Fibroblast of skin of right quadriceps (primary cell): ENCODE measurements around the gene CLEC2B.

Source experiments
- DNase-seq: peaks from one replicate; pipeline ENCODE4 v3.0.0-alpha.2; 2013

The CLEC2B gene

GRCh38 chr12:9868311-9868801 lies 798 bp downstream of the CLEC2B start:
- DNase-seq = no peak

DNA sequence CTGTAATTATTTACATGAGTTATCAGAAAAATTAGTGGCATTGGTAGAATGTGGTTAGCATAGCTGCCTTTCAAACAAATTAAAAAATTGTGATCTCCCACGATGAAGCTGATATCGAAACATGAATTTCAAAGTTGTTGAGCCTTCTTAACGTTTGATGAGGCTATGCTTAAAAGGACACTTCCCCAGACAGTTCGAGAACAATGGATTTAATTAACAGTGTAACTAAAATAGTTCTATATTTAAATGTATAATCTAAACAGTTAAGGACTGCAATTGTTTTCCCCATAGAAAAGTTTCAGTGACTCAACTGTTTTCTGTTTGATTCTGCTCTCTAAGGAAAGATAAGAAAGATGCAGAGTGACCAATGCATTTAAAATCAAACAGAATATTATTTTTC lies 1.6 kb downstream of the CLEC2B start:
- no peak for DNase-seq

GRCh38 chr12:9866860-9867269 lies 2.3 kb downstream of the CLEC2B start:
- DNase-seq = no peak

DNA sequence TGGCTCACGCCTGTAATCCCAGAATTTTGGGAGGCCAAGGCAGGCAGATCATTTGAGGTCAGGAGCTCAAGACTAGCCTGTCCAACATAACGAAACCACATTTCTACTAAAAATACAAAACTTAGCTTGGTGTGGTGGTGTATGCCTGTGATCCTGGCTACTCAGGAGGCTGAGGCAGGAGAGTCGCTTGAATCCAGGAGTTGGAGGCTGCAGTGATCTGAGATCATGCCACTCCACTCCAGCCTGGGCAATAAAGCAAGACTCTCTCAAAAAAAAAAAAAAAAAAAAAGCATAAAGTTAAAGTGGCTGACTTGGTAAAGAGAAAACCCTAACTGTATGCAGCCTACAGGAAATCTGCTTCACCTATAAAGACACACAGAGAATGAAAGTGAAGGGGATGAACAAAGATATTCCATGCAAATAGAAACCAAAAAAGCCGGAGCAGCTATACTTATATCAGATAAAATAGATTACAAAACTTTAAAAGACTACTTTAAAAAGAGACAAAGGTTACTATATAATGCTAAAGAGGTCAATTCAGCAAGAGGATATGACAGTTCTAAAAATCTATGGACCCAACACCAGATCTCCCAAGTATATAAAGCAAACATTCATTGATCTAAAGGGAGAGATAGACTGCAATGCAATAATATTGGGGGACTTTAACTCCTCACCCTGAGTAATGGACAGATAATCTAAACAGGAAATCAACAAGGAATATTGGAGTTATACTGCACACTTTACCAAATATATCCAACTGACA lies 4.1 kb downstream of the CLEC2B start:
- no peak for DNase-seq

DNA sequence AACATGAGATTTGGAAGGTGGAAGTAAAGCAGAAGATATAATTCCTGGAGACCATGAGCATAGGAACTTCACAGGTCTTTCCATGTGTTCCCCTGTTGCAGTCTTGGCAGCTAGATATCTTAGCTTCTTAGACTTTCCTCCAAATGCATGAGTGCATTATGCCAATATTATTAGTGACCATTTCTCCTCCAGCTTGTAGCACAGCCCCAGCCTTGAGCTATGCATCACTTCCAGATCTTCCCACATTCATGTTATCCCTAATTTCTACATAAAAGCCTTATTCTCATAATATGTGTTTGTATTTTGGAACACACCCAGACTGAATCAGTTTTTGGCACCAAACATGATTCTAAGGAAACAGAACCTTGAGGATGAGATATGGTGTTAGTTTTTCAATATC lies 11.0 kb downstream of the CLEC2B start:
- DNase-seq = no peak

DNA sequence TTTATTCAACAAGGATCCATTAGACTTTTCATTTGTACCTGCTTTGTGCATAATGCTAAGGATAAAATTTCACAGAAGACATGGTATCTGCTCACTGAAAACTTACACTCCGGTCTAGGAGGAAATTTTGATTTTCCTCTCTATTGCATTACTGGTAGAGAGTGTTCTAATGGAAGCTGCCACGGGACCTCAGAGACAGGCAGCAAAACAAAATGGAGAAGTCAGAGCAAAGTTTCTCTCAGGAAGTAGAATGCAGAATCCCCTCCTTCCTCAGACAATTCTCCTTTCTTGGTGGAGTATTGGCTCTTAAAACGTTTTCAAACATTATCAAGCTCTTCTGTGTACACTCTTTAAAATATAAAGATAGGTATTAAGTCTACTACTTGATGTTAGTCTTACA lies 12.3 kb downstream of the CLEC2B start:
- no peak for DNase-seq

DNA sequence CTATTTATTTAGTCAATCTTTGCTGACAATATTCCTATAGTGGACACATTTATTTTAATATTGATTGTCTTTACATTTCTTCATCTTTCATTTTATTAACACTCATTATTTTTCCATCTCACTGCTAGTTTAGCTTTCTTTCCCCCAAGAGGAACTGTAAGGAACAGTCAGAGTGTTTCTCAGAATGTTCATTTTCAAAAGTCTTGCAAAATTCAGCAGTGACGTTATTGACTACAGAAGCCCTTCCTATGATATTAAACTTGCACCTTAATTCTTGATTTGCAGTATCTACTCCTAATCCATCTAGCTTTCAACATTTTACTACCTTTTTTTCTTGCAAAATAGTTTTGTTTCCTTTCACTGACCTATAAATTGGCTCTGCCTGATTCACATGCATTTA lies 13.0 kb downstream of the CLEC2B start:
- no peak for DNase-seq

DNA sequence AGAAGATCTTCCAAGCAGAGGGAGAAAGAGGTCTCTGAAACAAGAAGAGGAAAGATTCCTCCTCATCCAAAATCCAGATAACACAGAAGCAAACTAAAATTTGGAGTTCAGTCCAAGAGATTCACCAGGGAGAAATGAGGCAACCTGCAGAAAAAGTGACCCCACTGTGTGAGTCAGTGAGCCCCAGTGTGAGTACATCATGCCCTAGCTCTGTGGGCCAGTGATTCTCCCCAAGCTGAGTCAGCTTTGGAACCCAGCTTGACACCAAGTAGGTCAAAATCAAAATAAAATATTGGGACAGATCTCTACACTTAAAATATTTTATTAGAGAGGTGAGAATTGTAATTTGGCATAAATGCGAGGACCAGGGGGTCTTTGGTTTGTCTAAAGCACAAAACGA lies 17.2 kb downstream of the CLEC2B start:
- no peak for DNase-seq

- DNase-seq = no peak
Observed at GRCh38 chr12:9851050-9851449, 18.1 kb downstream of the CLEC2B start.

- DNase-seq = no peak
Observed at GRCh38 chr12:9848899-9849298, 20.3 kb downstream of the CLEC2B start.

DNA sequence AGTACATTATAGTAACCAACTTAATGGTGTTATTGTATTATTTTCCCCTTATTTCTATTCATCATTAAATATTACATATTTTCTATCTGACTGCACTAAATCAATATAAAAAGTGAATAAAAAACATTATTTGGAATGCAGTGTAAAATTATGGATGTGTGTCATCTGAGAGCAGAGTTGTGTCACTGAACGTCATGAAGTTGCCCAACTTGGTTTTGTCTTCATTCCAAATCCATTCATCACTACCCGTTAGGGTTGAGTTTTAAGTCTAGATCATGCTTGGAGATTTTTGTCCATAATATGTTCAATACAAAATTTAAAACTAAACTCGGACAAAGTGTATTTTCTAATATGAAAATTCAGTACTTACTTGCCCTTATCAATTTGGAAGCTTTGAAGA lies 25.7 kb downstream of the CLEC2B start:
- DNase-seq = no peak

DNA sequence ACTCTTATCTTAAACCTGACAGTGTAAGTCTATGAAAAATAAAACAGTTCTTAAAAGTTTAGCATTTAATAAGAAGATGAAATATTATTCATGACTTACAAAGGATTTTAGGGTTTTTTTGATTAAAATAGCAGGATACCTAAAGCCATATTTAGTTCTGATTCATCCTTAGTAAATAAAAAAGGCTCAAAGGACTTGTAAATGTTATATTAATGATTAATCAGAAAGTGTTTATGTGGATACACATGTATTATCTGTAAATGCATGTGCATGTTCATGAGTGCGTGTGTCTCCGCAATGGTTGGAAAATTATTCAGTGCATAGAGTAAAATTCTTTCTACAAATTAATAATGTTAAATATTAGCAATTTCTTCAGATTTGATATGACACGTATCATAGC lies 37.4 kb downstream of the CLEC2B start:
- no peak for DNase-seq

GRCh38 chr12:9829982-9830381 lies 39.2 kb downstream of the CLEC2B start:
- DNase-seq = no peak

GRCh38 chr12:9829483-9829882 lies 39.7 kb downstream of the CLEC2B start:
- DNase-seq = no peak

GRCh38 chr12:9827209-9827888 lies 41.8 kb downstream of the CLEC2B start, which contains the start of gene KLRF1:
TSS of gene KLRF1 (plus strand) at chr12:9827481. CDS start at chr12:9827545, 64 bp downstream.
- DNase-seq = no peak

DNA sequence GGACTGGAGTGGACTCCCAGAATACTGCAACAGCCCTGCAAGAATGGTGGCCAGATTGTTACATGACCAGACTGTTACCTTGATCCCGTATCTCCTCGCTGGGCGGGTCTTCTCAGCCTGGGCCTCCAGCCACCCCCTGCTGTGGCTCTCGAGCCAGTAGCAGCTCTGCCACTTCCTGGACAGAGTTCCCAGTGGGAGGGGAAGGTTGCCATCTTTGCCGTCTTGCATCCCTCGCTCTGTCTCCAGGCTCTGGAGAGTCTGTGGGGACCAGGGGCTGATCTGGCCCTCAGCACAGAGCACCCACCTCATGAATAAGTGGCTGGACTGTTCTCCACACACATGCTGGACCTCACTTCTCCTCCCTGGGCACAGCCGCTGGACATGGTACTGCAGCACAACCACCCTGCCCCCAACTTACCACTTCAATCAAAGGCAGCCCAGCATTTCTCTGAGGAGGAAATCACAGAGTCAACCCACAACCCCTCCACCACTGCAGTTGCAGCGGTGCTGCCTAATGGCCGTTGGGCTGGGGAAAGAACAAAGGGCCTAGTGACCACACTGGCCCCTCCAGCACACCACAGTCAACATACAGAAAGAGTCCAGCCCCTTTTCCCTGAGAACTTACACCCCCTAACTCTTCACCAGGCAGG lies 48.7 kb downstream of the CLEC2B start:
- DNase-seq = no peak

- DNase-seq = peak; percentile 25
Observed at GRCh38 chr12:9813821-9814798, 55.0 kb downstream of the CLEC2B start.

DNA sequence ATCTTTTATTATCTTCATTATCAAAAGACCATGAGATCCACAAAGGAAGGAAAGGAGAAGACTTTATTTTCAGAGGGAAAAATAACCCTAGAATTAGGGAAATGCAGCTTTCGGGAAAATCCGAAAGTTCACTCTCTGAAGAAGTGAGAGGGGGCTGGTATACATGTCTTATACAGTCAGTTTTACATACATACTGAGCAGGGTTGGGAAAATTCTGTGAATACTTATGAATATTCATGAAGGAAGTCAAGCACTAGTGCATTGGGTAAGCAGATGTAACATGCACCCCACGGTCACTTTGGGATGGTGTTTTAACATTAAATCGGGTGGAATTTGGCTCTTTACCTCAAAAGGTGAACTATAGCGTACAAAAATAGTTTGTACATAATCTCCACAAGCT lies 57.5 kb downstream of the CLEC2B start:
- no peak for DNase-seq

DNA sequence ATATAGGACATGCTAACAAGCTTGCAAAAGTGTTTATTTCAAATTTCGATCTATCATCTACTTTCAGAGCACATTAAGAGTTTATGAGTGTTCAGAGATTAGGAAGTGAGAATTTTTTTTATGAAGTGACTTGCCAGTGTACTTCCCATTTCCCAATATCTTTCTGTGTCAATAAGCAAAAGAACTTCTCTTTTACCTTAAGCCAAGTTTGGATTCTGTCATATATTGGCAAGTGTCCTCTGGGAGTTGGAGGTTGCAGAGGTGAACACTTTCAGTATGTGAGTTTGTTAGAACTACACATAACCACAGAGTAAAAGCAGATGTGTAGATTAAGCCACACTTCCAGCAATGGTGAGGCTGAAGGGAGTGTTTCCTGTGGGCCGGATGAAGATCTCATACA lies 58.5 kb downstream of the CLEC2B start:
- peak; percentile 4 for DNase-seq

DNA sequence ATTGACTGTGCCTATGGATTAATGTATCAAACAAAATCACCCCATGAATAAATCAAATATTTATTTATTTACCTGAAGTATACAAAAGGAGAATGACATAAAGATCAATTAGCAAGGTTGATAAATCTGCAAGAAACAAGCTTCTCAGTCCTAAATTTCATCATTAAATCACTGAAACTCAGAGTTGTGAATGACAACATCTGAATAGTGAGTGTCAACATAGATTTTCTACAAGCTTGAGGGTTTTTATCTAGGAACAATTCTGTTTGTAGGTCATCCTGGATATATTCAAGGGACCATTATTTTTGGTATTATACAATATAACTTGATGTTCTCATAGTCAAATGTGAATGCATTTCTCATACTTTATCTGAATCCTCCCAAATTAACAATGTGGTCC lies 59.3 kb downstream of the CLEC2B start:
- DNase-seq = no peak

GRCh38 chr12:9809338-9809737 lies 59.8 kb downstream of the CLEC2B start:
- DNase-seq = no peak

DNA sequence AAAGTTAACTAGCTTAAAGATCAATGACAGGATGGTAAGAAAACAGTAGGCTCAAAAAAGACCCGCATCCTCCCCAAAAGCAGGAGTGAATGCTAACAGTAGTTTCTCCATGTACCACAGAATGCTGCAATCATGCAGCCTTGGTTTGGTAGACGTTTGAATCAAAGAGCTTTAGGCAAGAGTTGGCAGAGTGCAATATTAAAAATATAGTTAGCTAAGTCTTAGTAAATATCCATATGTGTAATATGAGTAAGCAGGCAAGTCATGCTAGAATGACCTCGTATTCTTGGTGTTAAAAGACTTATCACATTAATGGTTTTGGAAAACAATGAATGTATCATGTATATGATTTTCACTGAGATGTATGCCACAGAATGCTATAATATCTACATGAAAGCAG lies 60.6 kb downstream of the CLEC2B start:
- no peak for DNase-seq

GRCh38 chr12:9806714-9807113 lies 62.4 kb downstream of the CLEC2B start:
- no peak for DNase-seq
